ENCODE results near the gene AUTS2.

Gene AUTS2

GRCh38 chr7:69862413-69863064 lies 264.3 kb downstream of the AUTS2 start:
- no peak for DNase-seq

GRCh38 chr7:69864274-69864673 lies 266.0 kb downstream of the AUTS2 start:
- peak; percentile 23 for DNase-seq

DNA sequence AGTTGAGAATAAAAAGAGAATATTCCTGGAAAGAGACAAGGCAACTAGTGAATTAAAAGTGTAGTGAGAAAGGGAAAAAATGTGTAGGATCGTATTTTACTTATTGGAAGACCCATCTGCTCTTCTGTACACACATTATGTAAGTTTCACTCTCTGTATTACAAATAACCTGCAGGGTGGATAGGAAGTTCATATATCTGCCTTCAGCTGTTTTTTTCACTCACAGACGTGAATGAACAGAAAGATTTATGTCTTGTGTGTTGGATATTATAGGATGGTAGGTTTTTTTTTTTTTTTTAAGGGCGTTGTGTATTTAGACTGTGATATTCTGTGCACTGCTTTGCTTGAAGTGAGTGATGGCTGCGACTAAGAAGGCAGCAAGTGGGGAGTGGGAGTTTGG lies 266.5 kb downstream of the AUTS2 start:
- no peak for DNase-seq

- no peak for DNase-seq
Measured at GRCh38 chr7:69868921-69869320, 270.6 kb downstream of the AUTS2 start.

GRCh38 chr7:69871213-69871885 lies 273.1 kb downstream of the AUTS2 start:
- peak; percentile 85 for DNase-seq

GRCh38 chr7:69871886-69872569 lies 273.8 kb downstream of the AUTS2 start:
- no peak for DNase-seq

DNA sequence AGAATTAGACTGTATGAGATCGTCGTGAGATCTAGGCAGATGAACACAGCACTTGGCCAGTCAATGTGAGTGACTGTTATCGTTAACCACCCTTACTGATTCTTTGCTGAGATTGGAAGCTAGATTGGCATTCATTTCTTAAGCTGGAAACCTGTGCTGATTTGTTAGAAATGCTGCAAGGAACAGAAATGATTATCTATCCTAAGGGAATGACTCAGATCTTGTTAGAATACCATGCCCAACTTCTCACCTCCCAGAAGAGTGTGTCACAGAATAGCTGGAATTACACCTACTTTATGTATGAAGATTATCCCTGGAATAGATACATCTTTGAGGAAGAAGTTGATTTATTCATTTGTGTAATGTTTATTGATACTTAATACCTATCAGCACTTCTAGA lies 275.2 kb downstream of the AUTS2 start:
- DNase-seq, result peak; percentile 36

- DNase-seq, result no peak
Measured at GRCh38 chr7:69878015-69878414, 279.7 kb downstream of the AUTS2 start.

DNA sequence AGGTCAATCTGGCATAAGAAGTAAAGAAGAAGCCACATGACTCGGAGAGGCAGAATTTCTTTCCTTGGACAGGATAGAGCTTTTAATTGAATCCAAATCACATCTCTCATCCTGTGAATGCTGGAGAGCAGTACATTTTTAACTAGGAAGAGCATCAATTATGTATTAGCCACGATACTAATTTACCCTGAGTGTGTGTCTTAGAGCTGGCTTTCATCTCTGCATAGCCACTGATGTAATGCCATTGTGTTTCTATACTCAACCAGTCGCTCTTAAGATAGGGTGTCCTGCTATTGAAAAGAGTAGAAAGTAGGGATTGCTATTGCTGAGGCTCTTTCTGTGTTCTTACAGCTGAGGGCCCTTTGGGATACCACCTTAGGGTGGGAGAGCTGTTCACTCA lies 280.3 kb downstream of the AUTS2 start:
- DNase-seq, result peak; percentile 20

DNA sequence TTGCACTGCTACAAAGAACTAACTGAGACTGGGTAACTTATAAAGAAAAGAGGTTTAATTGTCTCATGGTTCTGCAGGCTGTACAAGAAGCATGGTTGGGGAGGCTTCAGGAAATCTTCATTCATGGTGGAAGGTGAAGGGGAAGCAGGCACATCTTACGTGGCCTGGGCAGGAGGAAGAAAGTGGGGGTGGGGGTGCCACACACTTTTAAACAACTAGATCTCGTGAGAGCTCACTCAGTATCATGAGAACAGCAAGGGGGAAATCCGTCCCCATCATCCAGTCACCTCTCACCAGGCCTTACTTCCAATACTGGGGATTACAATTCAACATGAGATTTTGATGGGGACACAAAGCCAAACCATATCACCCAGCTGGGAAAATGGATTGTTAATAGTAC lies 281.7 kb downstream of the AUTS2 start:
- DNase-seq, result no peak

- no peak for DNase-seq
Measured at GRCh38 chr7:69880840-69881239, 282.6 kb downstream of the AUTS2 start.

DNA sequence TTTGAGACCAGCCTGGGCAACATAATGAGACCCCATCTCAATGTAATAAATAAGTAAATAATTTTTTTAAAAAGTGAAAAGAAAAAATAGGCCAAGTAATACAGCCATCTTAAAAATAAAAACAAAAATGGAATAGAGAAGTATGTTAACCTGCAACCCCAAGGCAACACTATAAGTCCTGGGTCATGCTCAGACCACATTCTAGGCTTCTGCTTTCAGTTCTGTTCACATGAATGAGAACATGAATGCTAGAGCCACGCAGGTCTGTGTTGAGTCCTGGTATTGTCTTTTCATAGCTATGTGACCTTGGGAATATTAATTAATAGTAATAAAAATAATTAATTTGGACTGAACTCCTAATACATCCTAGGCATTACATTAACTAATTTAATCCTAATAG lies 284.0 kb downstream of the AUTS2 start:
- no peak for DNase-seq

DNA sequence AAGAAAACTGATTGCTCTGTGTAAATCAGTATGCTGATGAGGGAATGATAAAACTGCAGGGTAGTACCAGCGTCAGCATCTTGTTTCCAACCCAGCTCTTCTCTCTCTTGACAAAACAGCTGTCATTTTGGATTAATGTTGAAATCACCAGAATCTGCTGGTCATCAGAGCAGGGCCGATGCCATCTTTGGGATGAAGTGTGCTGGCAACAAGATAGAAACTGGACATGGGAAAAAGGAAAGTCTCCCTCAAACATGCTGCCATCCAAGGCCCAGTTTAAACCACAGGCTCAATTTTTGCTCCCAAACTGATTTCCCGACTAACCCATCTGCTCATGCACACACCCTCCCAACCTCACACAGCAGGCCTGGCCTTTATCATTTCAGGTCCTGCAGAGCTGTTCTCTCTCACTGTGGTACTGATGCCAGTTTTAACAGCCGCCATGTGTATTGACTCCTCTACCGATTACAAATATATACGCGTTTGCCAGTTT lies 285.2 kb downstream of the AUTS2 start:
- no peak for DNase-seq

DNA sequence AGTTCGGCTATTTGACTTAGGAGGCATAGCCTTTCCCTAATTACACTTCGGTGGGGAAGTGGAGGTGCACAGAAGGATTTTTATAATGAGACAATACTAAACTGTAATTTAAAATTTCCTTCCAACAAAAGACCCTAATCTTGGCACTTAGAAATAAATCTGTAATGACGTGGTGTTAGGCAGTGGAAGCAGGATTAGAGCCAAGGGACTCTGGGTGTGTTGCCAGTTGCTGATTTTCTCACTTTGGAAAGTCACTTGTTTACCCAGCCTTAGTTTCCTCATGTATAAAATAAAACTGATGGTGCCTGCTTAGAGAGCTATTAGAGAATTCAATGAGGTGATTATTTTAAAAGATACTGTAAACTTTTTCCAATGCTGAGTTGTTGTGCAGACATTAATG lies 287.2 kb downstream of the AUTS2 start:
- no peak for DNase-seq

GRCh38 chr7:69889338-69889975 lies 291.2 kb downstream of the AUTS2 start:
- no peak for DNase-seq

GRCh38 chr7:69889976-69890351 lies 291.7 kb downstream of the AUTS2 start:
- DNase-seq, result no peak

DNA sequence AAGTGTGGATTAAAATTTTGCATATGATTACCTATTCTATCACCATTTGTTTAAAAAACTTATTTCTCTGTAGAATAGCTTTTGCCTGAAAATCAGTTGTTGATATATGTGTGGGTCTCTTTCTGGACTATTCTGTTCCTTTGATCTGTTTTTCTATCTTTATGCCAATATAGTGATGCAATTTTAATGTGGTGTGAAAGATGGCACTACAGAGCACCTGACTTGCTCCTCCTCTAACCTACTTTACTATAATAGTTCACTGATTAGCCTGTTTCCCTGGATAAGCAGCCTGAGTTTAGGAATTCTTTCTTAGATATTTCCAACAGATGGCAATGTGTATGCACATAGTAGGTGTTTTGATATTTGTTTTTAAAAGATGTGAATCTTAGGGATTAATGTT lies 294.5 kb downstream of the AUTS2 start:
- no peak for DNase-seq

DNA sequence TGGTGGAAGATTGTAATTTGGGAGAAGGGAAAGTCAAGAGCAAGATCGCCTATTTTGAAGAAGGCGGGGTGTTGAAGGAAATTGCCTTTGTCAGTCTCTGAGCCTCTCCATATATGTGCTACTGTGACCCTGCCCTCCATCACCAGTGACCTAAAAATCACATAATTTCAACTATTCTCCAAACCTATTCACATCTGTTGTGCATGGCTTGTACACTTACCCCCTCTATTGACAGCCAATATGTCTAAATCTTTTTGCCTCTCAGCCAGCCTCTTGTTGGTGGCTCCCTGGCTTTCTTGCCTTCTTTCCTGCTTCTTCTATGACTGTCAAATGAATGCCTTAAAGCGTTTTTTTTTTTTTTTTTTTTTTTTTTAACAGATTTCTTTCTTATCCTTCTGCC lies 295.6 kb downstream of the AUTS2 start:
- peak; percentile 33 for DNase-seq

- no peak for DNase-seq
Measured at GRCh38 chr7:69895446-69895845, 297.2 kb downstream of the AUTS2 start.

- DNase-seq, result peak; percentile 23
Measured at GRCh38 chr7:69896121-69896520, 297.8 kb downstream of the AUTS2 start.

- DNase-seq, result no peak
Measured at GRCh38 chr7:69898189-69898588, 299.9 kb downstream of the AUTS2 start.

- DNase-seq, result peak; percentile 66
Measured at GRCh38 chr7:69903410-69903809, 305.1 kb downstream of the AUTS2 start.

DNA sequence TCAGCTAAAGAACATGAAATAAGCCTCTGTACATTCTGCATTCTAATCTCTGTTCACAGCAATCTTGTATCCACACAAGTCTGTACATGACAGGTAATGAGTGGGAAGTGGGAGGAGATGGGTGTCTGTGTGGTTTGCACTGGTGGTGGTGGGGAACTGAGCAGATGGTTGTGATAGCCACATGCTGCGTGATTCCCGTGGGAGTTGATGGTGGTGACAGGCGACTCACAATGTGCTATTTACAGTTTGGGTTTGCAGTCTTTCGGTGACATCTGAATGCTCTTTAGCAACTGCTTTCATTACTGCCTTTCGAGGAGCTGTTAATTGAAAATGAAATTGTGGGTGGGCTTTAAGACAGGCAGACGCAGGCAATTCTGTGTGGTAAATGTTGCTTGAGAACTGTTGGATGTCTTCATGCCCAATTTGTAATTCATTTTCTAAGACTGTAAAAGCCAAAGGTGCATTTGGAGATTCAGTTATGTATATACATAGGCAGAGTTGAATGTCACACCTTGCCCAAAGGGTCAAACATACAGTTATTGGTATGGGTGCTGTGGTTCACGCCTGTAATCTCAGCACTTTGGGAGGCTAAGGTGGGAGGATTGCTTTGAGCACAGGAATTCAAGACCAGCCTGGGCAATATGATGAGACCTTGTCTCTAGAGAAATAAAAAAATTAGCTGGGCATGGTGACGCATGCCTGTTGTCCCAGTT lies 308.2 kb downstream of the AUTS2 start:
- peak; percentile 22 for DNase-seq
